IPS DF 4.7 (cell line): ENCODE results near the gene SYAP1.
"Not testable (repeated sequence)": the region's sequence is repeated elsewhere in the genome, so short reads cannot be mapped to it uniquely, and the experiment has no call there.

Experiments used
- DNase-seq: peaks from one replicate; pipeline ENCODE4 v3.0.0-alpha.2; 2013; ENCODE audit warnings: low spot score; ENCODE audit errors: extremely low read depth

The SYAP1 gene

DNA sequence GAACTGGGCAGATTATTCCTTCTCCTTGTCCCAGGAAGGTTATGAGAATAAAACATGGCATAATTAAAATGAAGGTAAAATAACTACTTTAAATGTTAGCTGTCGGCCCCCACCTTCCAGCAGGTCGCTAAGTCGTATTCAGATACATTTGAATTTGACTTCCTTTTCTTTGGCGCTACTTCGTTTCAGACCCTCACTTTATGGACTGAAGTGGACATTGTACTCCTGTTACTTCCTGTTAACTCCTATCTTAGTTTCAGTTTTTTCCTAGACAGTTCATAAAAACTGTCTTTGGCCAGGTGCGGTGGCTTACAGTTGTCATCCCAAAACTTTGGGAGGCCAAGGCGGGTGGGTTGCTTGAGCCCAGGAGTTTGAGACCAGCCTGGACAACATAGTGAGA is 5.7 kb downstream of the SYAP1 start:
- DNase-seq = no peak

GRCh38 chrX:16726347-16726988 is 7.1 kb downstream of the SYAP1 start:
- DNase-seq = not testable (repeated sequence)

DNA sequence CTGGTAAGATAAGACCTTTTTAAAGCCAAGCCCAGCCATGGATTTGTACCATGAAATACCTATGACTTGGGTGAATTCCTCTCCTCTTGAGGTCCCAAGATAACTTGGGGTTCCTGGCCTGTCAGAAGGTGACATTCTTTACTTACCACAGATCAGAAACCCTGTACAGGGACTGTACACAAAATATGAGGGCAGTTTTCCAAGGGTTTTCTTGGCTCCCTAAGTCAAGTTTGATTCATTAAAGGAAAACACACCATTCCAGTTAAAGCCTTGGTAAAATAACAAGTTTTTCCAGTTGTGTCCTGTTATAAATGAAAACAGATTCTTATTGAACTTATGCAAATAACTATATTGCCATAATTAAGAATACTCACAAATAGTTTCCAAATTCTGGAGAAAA is 8.2 kb downstream of the SYAP1 start:
- DNase-seq = no peak

GRCh38 chrX:16730450-16730849 is 11.0 kb downstream of the SYAP1 start:
- no peak for DNase-seq

GRCh38 chrX:16733013-16733412 is 13.6 kb downstream of the SYAP1 start:
- DNase-seq = no peak

- DNase-seq = no peak
These were observed 17.6 kb downstream of the SYAP1 start for GRCh38 chrX:16737024-16737423.

DNA sequence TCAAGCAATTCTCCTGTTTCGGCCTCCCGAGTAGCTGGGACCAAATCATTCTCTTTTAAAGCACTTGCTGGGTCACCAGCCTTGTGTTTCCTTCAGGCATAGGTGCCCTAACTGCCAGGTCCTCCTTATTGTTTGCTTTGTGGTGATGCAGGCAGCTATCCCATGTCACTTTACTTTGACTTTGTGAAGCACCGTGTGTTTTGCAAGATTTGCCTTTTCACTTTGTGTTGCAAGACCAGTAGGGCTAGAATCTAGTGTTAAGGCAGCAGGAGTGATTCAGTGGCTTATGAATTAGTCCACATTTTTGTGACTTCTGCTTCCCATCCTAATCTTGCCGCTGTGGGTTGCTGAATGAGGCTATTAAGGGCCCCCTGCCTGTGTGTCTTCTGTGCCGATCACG is 20.2 kb downstream of the SYAP1 start:
- no peak for DNase-seq

GRCh38 chrX:16743604-16744325 is 24.4 kb downstream of the SYAP1 start:
- no peak for DNase-seq

- DNase-seq = no peak
These were observed 25.7 kb downstream of the SYAP1 start for GRCh38 chrX:16745102-16745501.

DNA sequence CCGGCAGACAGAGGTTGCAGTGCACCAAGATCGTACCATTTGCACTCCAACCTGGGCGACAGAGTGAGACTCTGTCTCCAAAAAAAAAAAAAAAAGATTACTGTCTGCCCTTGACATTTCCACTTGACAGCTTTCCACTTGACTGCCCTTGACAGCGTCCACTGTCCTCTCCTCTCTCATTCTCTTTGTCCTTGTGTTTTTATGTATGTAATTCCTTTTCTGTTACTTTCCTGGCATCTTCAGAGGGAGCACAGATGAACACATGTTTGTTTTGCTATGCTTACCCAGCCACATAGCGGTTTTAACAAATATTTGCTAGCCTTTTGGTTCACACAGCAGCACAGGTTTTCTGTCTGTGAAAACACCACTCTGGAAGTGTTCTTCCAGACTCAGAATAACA is 26.2 kb downstream of the SYAP1 start:
- DNase-seq = no peak

DNA sequence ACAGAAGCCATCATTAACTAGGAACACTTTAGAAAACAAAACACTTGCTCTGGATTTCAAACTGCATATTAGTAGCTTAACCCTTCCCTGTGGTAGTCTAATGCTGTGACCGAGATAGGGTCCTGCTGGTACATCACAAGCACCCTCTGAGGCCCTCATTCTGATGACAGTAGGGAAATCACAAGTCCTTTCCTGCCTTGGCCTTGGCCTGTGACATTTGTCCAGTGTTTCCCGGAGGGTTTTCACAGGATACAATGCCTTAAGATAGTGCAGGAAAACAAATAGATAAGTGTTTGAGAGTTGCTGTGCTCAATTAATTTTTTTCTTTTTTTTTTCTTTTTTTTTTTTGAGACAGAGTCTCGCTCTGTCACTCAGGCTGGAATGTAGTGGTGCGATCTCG is 29.0 kb downstream of the SYAP1 start:
- DNase-seq = no peak

DNA sequence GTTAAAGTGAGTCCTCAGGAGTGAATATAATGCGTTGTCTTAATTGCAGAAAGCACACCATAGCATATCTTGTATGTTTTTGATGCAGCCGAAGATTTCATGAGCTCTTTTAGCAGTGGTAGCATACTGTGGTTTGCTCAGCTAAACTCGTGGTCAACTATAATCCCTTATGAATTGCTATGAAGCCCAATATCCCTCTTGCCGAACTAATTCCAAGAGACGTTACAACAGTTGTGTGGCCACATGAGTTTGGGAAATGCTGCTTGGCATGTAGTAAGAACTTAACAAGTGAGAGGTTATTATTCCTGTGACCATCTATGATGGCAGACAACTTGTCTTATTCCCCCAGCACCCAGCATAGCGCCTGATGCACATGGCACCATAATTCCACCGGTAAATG is 30.7 kb downstream of the SYAP1 start:
- DNase-seq = no peak

DNA sequence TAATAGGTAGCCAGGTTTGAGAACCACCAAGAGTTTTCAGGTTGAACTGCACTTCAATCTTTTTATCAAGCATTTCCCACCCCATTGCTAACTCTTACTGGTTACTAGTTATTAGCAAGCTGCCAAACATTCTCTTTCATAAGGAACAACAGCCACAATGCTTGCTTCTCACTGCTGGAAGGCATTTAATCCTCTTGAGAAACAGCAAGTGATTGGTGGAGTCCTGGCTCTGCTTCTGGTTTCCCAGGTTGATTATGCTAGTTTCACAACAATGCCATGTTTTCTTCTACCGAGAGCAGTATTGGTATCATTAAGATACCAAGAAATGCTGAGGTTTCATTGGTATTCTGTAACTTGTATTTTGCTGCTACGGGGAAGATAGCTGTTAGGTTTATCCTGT is 34.6 kb downstream of the SYAP1 start:
- DNase-seq = no peak

DNA sequence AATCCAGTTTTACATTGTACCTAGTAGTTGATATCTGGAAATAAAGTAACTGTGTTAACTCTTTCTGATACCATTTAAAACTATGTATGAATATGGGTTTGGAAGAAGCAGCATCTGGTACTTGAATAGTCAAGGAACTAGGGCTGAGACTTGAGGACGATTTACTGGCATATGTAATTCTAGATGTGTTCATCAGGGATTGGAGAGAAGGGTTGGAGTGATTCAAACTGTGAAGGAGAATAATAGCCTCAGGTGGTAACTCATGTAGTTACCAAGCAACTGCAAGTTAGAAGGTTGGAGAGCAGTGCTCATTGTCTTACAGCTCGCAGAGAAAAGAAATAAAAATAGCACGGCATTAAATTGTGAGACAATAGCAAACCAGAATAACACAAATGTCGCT is 37.3 kb downstream of the SYAP1 start:
- DNase-seq = no peak

DNA sequence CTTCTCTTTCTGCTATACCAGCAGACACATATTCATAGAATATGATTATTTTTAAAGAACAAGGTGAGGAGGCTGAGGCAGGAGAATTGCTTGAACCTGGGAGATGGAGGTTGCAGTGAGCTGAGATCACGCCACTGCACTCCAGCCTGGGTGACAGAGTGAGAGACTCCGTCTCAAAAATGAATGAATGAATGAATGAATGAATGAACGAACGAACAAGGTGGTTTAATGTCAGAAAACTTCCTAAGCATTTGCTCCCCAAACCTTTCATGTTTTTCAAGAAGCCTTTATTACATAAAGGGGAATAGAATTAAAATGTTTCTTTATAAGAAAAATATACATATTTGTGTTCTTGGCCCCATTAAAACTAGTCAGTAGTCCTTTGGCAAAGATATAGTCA is 42.1 kb downstream of the SYAP1 start:
- DNase-seq = not testable (repeated sequence)

- DNase-seq = no peak
These were observed 43.2 kb downstream of the SYAP1 start for GRCh38 chrX:16762579-16762978.

- DNase-seq = no peak
These were observed 46.2 kb downstream of the SYAP1 start for GRCh38 chrX:16765594-16765993.

DNA sequence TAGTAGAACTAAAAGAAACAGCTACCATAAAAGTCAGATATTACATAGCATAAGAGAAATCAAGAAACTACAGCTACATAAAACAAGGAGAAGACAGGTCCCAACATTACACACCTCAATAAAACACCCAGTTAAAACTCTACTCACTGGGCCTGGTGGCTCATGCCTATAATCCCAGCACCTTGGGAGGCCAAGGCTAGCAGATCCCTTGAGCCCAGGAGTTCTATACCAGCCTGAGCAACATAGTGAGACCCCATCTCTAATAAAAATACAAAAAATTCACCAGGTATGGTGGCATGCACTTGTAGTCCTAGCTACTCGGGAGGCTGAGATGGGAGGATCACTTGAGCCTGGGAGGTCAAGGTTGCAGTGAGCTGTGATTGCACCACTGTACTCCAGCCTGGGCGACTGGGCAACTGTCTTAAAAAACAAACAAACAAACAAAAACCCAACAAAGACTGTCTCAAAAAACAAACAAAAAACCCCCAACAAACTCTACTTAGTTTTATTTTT is 51.6 kb downstream of the SYAP1 start:
- no peak for DNase-seq

GRCh38 chrX:16771483-16772398 is 52.3 kb downstream of the SYAP1 start:
- DNase-seq = no peak

- no peak for DNase-seq
These were observed 53.0 kb downstream of the SYAP1 start for GRCh38 chrX:16772460-16772859.

- DNase-seq = no peak
These were observed 55.3 kb downstream of the SYAP1 start for GRCh38 chrX:16774746-16775145.

GRCh38 chrX:16778545-16778944 is 59.1 kb downstream of the SYAP1 start:
- no peak for DNase-seq
